Adrenal gland (tissue), 5 donors: ENCODE measurements around the gene CC2D2A.

ENCODE experiments used
- CTCF ChIP-seq, 6 experiments: fragments of 450-650 bp in 4 of 6; fragments of 200-600 bp in 2 of 6; sonication (generic) in 1 of 6; IDR thresholded peaks; 1 replicate in 5 of 6; 2 replicates in 1 of 6; pipeline versions ENCODE4 v1.5.1 to v1.8.0; 2016 to 2021; ENCODE audit warnings: antibody characterized with exemption in 6 of 6, mild to moderate bottlenecking in 2 of 6, moderate library complexity in 1 of 6
- POLR2A ChIP-seq, 2 donors: fragments of 450-650 bp; IDR thresholded peaks; one replicate each; pipeline ENCODE4 v1.6.1; 2017; ENCODE audit warnings: antibody characterized with exemption in 2 of 2, mild to moderate bottlenecking in 2 of 2, moderate library complexity in 1 of 2
- donor health status: DM: no; HTN: no; CAD: no.

- TF ChIP-seq CTCF (IDR thresholded peaks at IDR 0.05) (no peak), POLR2A (IDR thresholded peaks at IDR 0.05) (no peak)
Measured at GRCh38 chr4:15556511-15557092, 86.9 kb downstream of the CC2D2A start.
